M059J (cell line): ENCODE data around the gene B9D1. TPM values are rescaled to one million over a fixed set of nuclear protein-coding genes. Genes with fewer than 3 reads are reported as not detected.
A peak's percentile ranks its signal among the peaks of the same experiment; 100 is the strongest.
"Not testable (repeated sequence)": the region's sequence is repeated elsewhere in the genome, so short reads cannot be mapped to it uniquely, and the experiment has no call there.

Experiments used
- DNase-seq: peaks from one replicate; pipeline ENCODE4 v3.0.0-alpha.2; 2012; ENCODE audit warnings: low read depth
- total RNA-seq: library from RNA; depleted of rRNA; stranded (reverse); fragments of >200 nt; shearing (Covaris generic); gene quantifications from 2 replicates; pipeline ENCODE4 v1.2.3, GENCODE V29; 2014

The B9D1 gene
- total RNA-seq, 1 experiment from 2014 or later, result 20.6 TPM

DNA sequence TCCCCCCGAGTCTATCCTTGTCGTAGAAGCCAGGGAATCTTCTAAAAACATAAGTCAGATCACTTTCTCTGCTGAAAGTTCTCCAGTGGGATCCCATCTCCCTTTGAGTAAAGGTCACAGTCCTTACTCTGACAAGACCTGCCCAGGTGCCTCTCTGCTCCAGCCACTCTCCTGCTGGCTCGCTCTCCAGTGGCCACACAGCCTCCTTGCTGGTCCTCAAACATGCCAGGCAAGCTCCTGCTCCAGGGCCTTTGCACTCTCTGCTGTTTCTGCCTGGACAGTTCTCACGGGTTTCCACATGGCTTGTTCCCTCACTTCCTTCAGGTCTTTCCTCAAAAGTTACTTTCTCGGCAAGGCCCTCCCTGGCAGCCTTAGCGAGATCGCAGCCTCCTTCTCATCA lies 3.4 kb downstream of the B9D1 start:
- no peak for DNase-seq

DNA sequence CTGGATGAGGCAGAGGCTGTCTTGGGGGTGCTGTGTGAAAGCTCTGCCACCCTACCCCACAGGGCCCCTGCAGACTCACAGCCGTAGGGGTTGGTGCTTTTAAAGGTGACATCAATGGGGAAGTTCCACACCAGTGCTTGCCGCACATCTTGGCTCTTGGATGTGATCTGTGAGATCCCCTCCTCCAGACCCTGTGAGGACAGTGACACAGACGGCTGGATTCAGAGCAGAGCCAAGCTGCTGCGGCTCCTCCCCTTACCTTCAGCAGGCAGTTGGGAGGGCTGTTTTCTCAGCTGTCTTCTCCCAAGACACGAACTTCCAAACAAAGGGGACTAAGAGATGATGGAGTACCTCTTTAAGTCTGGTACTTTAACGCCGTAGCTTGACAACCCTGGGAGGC lies 4.8 kb downstream of the B9D1 start:
- no peak for DNase-seq

DNA sequence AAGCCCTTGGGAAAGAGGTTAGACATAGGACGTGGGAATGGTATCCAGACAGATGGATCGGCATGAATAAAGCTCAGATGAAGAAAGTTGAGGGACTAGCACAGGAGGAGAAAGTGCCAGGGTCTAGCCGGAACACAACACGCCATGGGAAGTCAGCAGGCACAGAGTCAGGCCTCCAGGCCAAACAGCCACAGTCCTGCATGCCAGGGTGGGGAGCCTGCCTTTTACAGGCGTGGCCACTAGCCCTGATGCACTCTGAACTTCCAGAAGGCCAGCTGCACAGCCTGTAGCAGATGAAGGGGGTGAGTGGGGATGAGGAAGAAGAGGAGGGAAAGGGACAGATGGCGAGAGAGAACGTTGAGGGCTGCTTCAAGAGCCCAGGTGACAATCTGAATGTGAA lies 5.2 kb downstream of the B9D1 start:
- no peak for DNase-seq

DNA sequence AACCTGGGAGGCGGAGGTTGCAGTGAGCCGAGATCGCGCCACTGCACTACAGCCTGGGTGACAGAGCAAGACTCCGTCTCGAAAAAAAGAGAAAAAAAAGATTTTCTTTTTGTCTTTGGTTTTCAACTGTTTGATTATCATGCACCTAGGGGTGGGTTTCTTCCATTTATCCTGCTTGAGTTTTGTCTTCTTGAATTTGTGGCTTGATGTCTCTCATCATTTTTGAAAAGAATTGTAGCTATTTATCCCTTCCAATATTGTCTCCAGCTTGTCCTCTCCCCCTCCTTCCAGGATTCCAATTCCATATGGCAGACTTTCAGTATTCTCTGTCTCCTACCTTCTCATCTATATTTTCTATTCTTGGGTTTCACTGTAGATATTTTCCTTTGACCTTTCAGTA lies 7.8 kb downstream of the B9D1 start:
- DNase-seq, result no peak

DNA sequence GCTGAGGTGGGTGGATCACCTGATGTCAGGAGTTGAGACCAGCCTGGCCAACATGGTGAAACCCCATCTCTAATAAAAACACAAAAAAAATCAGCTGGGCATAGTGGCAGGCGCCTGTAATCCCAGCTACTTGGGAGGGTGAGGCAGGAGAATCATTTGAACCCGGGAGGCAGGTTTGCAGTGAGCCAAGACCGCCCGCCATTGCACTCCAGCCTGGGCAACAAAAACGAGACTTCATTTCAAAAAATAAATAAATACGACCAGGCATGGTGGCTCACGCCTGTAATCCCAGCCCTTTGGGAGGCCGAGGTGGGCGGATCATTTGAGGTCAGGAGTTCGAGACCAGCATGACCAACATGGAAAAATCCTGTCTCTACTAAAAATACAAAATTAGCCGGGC lies 9.1 kb downstream of the B9D1 start:
- not testable (repeated sequence) for DNase-seq

DNA sequence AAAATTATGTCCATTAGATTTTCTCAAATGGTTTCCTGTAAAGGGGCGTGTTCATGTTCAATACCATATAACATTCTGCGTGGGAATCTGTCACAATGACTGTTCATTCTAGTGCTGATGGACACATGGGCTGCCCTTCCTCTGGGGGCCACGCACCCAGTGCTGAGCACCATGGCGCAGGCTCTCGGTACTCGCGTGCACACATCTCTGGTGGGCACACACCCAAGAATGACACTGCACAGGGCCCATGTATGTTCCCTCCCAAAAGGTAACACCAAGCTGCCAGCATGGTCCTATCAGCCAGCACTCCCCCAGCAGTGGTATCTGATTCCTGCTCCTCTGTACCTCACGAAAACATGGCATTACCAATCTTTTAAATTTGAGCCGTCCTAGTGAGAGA lies 13.7 kb downstream of the B9D1 start:
- no peak for DNase-seq

DNA sequence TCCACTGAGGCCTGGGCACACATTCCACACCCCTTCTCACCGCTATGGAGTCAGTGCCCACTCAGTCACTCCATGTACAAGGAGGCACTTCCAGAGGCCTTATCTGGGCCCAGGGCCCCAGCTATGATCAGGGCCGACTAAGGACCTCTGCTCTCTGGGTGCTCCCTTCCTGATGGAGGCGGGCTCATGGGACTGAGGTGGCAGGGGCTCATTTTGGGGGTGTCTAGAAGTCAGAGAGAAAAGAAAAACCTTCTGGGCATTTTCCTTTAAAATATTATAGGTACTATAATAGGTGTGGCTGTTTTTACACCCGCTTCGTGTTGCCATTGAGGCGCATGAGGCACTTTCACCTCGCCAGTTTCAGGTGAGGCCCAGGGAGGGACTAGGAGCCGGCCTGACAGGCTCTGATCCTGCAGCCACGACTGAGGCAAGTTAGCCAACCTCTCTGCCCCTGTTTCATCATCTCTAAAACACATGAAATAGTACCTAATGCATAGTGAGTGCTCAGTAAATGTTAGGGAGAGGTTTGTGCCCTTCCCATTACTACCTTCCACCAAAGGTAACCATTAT lies 14.4 kb downstream of the B9D1 start:
- DNase-seq, result no peak

DNA sequence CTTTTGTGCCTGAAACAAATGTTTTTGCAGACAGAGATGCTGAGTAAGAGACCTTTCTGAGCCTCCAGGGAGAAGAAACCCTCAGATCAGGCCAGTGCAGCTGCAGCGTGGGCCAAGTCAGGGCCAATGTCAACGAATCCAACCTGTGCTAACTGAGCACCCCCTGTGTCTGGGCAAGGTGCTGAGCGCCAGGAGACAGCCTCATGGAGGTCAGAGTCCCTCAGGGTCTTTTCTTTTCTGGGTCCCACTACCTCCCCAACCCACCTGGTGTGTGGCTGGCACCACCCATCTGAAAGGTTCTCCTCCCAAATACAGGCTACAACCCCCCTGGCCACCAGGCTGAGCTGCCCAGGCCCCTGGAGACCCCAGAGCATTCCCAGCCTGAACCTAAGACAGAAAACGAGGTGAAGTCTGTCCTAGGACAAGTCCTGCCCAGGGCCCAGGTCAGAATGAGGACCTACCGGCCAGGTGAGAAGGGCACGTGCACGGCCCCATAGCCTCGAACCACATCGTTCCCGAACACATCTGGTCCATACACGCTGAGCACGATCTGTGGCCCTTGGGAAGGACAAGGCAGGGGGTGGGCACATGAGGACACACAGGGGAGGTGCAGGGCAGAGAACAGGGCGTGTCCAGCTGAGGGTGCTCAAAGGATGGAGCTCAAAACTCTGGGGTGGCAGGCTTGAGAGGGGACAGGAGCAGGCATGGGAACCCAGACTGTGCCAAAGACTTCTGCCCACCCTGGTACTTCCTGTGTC lies 15.0 kb downstream of the B9D1 start:
- no peak for DNase-seq

DNA sequence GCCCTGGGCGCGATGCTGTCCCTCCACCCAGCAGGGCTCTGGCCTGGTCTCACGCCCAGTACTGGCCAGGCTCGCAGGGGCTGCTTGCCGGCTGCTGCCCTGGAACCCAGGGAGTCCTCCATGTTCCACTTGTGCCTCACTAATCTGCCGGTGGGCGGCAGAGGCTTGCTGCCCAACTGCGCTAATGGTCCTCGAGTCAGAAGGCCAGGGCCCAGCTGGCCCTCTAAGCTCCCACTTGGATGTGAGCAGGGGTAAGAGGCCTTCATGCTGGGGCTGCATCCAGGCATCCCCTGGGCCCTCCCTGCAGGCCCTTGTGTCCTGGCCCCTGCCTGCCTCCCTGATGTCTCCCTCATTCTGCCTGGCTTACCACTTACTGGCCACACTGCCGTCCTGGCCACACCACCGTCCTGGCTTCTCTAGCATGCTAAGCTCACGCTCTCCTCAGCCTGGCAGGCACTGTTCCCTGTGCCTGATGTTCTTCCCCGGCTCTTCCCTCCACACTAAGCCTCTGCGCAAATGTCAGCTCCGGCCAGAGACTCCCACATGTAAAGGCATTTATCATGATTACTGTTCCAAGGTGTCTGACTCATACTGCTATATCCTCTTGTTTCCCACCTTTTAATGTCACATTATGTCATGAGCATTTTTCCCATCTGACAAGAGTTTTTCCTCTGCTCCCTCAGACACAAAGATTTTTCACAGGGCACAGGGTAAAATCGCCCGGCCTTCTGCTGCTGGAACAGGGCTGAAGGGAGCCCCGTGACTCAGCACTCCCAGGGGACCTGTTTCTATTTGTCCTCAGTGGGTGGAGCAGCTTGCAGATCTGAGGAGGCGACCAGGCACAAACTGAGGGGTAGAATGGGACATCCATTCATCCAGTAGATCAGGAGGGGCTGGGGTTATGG lies 15.9 kb downstream of the B9D1 start:
- peak; percentile 86 for DNase-seq

DNA sequence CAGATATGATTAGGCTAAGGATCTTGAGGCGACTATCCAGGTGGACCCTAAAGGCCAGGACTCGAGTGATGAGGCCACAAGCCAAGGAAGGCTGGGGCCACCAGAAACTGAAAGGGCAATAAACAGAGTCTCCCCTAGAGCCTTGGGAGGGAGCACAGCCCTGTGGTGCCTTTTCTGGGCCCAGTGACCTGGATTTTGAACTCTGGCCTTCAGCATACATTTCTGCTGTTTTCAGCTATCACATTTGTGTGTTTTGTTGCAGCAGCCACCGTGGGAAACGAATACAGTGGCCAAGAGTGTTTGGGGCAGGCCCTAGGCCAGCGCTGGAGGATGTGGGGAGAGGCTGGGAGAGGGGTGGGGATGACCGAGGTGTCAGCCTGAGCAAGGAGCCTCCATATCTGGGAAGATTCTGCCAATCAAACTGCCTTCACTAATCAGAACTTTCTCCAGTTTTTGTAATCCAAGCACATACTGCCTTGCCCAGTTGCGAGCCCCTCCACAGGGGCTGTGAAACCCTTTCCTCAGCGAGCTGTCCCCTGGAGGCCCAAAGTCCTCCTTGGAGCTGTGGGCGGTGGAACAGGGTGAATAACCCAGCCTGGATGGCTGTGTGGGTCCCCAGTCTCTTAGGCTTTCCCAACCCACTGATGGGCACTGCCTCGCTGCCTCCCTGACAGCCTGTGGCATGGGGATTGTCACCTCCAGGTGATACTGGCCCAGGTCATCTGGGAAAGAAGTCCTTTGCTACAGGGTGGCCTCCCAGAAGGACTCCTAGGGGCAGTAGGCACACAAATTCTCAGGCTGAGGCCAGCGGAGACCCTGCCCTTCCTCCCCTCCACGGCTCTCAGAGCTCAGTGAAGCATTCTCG lies 16.8 kb downstream of the B9D1 start:
- no peak for DNase-seq

DNA sequence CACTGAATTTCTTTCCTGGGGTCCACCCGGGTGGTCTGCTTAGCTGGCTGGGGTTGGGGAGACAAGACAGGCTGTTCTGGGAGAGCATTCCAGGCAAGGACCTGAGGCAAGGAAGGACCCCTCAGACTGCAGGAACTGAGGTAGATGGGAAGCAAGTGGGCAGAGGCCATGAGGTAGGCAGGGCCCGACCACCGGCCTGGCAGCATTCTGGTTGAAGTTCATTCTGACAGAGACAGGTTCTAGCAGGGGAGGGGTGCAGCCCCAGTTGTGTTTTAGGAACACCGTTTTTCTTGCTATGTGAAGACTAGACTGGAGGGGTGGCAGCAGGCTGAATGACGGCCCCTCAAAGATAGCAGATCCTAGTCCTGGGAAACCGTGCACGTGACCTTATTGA lies 17.5 kb downstream of the B9D1 start:
- no peak for DNase-seq

DNA sequence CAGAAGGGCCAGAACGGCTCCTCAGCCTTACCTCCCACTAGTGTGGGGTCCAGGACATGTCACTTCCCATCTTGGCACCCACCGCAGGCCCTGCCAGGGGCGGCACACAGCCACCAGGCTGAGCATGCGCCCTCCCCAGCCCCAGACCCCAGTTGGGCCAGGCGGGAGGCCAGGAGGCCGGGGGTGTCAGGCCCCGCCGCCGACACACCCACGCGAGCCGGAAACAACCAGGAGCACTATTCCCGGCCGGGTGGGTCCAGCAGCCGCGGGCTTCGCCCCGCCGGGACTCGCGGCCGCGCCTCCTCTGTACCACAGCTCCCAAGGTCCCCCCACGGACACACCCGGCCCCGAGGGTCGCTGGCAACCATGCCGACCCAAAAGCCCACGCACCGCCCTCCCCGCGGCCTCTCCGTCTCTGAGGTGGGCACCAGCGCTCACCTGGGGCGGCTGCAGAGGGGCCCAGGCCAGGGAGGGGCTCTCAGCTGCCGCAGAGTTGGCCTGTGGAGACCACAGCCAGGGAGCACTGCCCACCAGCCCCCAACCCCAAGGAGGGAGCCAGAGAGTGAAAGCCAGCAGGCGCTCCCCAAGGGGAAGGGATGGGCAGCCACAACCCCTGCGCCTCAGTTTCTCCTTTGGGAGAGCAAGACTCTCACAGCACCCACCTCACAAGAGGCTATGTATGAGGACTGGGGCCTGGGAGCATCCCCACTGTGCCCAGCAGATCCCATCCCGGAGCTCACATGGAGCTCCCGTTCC lies 18.0 kb downstream of the B9D1 start:
- no peak for DNase-seq

DNA sequence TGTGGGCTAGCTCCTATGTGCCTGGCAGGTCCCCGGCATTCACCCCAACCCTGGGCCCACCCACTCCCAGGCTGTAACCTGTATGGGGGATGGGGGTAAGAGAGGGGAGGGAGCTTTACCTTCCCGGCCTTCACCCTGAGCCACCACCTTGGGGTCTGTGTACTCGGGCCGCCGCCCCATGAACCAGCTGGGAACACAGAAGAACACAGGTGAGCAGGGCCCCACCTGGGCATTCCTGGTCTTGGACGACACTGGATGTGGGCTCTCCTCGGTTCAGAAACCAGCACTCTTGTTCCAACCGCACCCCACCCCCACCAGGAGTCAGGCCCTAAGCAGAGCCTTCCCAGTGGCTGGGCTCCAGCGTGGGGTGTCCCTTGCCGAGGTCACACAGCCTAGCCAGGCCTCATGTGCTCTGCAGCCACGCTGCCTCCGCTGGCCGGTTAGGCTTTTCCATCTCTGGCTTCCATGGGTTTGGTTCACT lies 18.8 kb downstream of the B9D1 start:
- DNase-seq, result no peak

DNA sequence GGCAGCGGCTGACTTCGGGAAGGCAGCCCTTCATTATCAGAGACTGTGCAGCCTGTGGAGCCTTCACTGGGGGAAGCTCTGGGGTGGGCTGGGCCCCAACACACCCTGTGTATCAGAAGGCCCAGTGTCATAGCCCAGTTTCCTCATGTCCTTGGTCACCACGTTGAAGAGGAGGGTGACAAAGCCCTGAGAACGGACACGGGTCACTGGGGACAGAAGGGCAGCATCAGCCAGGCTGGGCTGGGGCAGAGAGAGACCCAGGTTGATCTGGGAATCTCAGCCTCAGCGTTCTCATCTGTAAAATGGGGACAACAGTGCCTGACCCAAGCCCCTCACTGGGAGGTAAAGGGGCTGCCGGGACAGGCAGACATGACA lies 19.3 kb downstream of the B9D1 start:
- no peak for DNase-seq

DNA sequence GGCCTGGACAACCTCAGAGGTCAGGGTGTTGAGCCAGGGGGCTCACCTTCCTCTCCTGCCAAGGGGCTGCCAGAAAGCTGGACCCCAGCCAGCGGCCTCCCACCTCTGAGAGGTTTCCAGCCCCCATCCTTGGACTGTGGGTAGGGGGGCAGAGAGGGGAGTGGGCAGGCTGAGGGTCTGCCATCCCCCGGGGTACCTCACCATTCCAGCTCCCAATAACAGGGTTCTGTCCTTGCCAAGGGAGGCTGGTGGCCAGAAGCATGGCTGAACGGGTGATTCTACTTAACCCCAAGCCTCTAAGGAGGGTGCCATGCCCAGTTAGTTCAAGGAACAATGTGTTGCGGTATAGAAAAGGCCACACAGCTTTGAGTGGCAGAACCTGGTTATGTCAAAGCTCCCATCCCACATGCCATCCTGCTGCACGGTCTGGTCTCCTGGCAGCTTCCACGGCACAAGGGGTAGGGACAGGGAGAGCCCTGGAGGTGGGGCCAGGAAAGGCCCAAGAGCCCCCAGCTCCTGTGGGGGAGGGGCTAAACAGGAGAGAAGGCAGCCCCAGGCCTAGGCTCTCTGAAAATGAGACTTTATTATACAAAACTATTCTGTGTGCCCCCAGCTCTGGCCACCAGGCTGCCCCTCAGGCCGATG lies 19.8 kb downstream of the B9D1 start:
- no peak for DNase-seq

DNA sequence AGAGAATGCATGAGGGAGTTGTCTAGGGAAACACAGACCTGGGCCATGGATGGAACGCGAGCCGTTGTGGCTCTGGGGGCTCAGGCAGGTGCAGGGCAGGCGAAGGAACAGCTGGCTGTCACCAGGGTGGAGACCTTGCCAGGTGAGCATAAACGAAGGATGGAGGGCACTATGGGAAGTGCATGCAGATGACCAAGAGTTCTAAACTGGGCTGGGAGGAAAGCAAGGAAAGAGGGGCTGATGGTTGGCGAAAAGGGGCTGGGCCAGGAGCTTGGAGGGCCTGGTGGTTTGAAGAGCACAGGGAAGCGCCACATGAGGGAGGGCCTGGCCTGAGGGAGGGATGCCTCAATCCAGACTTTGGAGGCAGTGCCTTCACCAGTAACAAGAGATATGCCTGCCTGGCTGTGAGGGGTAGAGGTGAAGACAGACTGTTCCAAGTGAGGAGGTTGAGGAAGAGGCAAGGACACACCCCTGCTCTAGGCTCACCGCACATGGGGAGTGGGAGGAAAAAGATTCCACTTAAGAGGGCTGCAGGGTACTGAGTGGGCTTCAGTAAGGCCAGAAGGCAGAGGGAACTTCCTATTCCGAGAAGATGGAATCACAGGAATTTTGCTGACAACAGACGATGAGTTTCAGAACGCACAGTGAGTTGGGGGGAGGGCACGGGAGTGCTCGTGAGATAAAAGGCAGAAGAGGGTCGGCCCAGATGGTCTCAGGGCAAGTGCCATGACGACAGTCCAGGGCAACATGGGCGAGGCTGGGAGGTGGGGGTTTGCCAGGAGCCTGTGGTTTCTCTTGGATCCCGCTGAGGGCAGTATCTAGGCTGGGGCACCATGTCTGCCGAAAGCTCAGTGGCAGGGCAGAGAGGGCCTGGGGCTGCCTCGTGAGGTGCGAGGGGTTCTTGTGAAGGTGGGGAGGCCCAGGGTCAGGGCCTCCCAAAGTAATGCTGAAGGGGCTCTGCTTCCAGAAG lies 20.6 kb downstream of the B9D1 start:
- DNase-seq, result no peak

DNA sequence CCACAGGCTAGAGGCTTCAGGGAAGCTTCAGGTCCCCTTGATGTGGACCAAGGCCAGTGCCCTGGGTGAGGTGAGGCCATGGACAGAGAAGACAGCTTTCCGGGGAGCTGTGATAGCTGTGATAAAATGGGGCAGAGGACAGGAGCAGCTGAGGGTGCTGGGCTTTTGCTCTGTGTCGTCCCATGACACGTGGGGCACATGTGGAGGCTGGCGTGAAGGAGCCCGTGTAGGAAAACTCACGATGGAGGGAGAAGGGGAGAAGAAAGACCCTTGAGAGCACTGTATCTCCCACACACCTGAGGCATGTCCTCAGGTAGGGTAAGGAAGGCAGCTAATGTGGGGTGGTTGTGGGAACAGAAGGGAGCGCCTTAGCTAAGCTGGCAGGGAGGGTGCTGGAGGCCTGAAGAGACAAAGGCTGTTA lies 21.3 kb downstream of the B9D1 start:
- no peak for DNase-seq

DNA sequence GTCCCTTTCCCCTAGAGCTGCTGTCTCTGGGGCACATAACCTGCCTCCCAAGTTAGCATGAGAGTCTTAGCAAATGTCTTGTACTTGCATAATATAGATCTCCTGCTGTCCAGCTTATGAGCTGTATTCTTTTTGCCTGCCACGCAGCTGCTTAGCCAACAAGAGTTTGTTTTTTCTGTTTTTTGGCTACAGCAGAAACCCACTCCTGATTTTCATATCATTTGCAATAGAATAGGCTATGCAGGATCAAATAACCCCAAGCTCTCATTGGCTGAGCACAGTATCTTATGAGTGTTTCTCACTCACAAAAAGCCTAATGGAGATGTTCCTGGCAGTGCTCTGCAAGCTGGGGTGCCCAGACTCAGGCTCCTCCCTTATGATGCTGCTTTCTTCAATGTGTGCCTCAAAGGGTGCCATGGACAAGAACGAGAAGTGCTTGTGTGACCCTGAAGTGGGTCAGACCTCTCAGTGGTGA lies 23.1 kb downstream of the B9D1 start:
- no peak for DNase-seq
